WI38 (cell line): ENCODE data around the gene GPX4.

Source experiments
- H3K4me3 ChIP-seq: 2 replicates; pipeline ENCODE4 v1.5.1; 2011; ENCODE audit warnings: low read depth, mild to moderate bottlenecking, control low read depth, low read length
- TF ChIP-seq, protein P1 (sequence below): IDR thresholded peaks from 2 replicates; pipeline ENCODE4 v1.5.1; 2012; ENCODE audit warnings: low read depth, mild to moderate bottlenecking, control low read depth, low read length

The GPX4 gene

DNA sequence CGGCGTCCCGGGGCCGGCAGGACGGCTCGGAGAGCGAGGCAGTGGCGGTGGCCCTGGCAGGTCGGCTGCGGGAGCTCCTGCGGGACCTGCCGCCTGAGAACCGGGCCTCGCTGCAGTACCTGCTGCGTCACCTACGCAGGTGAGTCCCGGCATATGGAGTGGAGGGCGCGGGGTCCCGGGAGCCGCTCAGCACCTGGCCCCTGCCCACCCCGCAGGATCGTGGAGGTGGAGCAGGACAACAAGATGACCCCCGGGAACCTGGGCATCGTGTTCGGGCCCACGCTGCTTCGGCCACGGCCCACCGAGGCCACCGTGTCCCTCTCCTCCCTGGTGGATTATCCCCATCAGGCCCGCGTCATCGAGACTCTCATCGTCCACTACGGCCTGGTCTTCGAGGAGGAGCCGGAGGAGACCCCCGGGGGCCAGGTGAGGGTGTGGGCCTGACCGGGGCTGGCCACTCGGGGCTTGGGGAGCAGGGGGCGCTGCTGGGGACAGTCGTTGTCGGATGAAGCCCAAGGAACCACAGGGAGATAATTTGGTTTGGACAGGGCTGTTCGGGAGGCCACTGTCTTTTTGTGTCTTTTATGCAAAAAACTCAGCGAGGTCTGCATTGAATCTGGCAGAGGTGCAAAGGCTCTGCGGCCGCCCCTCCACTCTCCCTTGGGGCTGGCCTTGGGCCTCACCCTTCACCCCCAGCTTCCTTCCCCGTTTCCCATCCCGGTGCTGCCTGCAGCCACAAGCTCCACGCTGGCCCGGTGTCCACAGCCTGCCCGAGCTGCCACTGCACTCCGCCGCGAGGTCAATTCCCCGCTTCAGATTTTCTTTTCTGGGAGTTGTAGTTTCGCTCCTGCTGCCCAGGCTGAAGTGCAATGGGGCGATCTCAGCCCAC, 20.6 kb upstream of the GPX4 start:
- TF ChIP-seq, protein P1, sequence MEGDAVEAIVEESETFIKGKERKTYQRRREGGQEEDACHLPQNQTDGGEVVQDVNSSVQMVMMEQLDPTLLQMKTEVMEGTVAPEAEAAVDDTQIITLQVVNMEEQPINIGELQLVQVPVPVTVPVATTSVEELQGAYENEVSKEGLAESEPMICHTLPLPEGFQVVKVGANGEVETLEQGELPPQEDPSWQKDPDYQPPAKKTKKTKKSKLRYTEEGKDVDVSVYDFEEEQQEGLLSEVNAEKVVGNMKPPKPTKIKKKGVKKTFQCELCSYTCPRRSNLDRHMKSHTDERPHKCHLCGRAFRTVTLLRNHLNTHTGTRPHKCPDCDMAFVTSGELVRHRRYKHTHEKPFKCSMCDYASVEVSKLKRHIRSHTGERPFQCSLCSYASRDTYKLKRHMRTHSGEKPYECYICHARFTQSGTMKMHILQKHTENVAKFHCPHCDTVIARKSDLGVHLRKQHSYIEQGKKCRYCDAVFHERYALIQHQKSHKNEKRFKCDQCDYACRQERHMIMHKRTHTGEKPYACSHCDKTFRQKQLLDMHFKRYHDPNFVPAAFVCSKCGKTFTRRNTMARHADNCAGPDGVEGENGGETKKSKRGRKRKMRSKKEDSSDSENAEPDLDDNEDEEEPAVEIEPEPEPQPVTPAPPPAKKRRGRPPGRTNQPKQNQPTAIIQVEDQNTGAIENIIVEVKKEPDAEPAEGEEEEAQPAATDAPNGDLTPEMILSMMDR = no peak
- no peak overlapping the region for H3K4me3 ChIP-seq

DNA sequence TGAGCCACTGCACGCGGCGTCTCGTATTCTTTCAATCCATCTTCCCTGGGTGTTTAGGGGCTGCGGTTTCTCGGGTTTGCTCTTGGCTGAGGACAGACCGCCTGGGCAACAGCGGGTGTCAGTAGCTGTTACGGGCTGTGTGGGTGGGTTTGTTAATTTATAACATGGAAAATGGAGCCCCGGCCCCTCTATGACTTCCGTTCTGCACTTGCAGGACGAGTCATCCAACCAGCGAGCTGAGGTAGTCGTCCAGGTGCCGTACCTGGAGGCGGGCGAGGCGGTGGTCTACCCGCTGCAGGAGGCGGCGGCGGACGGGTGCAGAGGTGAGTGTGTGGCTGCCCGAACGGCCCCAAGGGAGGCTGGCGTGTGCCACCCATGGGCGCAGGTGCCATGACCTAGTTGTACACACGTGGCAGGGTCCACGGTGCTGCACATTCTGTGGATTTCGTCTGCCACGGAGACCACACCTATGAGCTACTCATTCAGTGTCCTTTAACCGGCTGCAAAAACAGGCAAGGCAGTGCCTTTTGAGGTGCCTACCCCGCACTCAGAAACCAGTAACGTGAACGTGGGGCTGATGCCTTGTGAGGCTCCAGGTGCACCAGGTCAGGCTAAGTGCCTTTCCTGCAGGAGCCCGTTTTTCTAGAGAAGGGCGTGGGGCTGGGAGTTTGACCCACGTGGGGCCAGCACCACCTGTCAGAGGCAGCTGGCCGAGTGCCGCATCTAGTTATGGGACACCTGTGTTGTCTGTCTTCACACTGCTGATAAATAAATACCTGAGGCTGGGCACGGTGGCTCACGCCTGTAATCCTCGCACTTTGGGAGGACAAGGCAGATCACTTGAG, 19.5 kb upstream of the GPX4 start:
- no peak overlapping the region for H3K4me3 ChIP-seq
- TF ChIP-seq, protein P1 = no peak

DNA sequence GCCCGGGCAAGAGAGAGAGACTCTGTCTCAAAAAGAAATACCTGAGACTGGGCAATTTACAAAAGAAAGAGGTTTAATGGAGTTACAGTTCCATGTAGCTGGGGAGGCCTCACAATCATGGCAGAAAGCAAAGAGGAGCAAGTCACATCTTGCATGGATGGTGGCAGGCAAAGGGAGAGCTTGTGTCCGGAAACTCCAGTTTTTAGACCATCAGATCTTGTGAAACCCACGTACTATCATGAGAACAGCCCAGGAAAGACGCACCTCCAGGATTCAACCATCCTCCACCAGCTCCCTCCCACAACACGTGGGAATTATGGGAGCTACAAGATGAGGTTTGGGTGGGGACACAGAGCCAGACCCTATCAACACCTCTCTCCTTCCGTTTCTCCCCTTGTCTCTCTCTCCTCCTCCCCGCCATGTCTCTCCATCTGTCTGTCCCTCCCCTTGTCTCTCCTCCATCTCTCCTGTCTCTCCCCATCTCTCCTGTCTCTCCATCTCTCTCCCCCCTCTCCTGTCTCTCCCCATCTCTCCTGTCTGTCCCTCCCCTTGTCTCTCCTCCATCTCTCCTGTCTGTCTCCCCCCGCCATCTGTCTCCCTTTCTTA, 18.6 kb upstream of the GPX4 start:
- TF ChIP-seq, protein P1 = no peak
- H3K4me3 ChIP-seq = no peak overlapping the region

DNA sequence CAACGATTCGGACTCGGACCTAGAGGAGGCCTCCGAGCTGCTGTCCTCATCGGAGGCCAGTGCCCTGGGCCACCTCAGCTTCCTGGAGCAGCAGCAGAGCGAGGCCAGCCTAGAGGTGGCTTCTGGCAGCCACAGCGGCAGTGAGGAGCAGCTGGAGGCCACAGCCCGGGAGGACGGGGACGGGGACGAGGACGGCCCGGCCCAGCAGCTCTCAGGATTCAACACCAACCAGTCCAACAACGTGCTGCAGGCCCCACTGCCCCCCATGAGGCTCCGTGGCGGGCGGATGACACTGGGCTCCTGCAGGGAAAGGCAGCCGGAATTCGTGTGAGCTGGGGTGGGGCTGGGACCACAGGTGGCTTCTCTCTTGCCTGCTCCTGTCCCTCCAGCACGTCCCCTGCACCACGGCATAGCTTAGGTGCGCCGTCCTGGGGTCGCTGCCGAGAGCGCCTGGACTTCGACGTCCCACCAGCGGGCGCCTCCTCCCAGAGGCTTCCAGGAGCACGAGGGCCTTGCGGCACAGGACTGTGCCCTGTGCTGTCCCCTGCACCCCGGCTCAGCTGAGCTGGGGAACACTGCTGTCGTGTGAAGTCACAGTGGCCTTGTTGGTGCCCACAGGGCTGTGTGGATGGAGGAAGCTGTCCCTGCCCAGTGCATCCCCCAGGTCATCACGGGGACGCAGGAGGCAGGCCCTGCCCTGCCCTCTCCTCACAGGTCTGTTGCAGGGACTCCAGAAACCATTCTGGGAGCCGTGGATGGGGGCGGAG, 17.9 kb upstream of the GPX4 start:
- TF ChIP-seq, protein P1 = no peak
- H3K4me3 ChIP-seq = no peak overlapping the region

DNA sequence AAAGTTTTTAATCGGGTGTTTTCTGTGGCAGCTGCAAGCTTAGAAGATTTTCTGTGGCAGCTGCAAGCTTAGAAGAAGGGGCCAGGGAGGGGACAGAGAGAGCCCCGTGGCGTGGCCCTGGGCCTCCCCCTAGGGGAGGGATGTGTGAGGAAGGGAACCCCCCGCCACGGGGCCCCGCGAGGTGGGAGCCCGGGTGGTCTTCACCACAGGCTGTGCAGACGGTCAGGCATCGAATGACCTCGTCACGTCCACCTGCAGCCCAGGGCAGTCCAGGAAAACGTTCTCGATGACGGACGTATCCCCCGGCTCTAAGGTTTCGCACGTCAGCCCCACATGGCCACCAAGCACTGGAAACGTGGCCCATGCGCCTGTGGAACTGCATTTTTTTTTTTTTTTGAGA, 17.2 kb upstream of the GPX4 start:
- TF ChIP-seq, protein P1 = no peak

DNA sequence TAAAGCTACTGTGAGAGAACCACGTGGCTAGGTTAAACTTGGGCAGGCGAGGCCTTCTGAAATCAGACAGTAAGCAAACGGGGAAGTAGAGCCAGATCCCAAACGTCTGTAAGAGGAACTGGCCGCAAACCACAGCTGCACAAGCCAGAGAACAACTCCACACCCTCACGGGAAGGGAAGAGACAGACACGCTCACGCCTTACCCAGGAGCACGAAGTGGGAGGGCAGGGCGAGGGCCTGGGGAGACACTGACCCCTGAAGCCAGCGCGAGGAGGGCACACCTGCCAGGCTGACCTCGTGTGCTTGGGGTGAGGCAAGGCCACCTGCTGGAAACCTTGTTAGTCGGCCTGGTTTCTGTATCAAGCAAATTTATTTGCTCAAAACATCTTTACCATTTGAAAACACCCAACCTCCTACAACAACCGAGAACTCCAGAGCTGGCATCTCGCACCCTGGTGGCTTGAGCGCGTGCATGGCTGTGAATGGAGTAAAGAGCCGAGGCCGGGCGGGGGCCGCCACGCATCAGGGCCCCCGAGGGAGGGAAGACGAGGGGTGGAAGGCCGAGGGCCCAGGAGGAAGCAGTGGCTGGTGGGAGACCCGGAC, 15.9 kb upstream of the GPX4 start:
- TF ChIP-seq, protein P1 = no peak
- H3K4me3 ChIP-seq = no peak overlapping the region

More for the DNA sequence above, 17.2 kb upstream of the GPX4 start:
- H3K4me3 ChIP-seq = no peak overlapping the region
